GM12801 (cell line): Measurements from ENCODE around the gene SLC6A6.

Experiments used
- TF ChIP-seq, protein P1 (sequence below): IDR thresholded peaks from one replicate; pipeline ENCODE4 v1.5.1; 2011; ENCODE audit warnings: control low read depth; ENCODE audit not compliant: insufficient read length; ENCODE audit errors: extremely low read depth

The SLC6A6 gene

DNA sequence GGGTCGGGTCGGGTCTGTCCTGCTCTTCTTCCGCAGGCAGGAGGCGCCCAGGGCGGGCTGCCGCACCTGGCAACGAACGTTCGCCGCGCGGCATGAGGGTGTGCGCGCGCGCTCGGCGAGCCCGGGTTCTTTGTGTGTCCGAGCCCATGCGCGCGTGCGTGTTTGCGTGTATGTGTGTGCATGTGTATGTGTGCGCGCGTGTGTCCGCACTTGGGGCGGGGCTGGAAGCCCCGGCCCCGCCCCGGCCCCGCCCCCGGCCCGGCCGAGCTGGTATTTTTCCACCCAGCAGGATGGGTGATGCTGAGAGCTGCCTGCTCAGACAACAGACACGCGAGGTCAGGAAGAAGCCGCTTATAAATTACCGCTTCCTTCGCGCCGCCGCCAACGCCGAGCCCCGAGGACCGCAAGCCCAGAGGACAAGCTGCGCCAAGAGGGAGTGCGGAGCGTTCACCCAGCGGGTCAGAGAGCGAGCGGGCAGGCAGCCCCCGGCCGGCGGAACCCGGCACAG, at the start of gene SLC6A6:
SLC6A6 (plus strand) TSS at position 303 of the 508 bp plus-strand sequence. CDS start 41,029 bp downstream, outside the sequence.
- TF ChIP-seq, protein P1, sequence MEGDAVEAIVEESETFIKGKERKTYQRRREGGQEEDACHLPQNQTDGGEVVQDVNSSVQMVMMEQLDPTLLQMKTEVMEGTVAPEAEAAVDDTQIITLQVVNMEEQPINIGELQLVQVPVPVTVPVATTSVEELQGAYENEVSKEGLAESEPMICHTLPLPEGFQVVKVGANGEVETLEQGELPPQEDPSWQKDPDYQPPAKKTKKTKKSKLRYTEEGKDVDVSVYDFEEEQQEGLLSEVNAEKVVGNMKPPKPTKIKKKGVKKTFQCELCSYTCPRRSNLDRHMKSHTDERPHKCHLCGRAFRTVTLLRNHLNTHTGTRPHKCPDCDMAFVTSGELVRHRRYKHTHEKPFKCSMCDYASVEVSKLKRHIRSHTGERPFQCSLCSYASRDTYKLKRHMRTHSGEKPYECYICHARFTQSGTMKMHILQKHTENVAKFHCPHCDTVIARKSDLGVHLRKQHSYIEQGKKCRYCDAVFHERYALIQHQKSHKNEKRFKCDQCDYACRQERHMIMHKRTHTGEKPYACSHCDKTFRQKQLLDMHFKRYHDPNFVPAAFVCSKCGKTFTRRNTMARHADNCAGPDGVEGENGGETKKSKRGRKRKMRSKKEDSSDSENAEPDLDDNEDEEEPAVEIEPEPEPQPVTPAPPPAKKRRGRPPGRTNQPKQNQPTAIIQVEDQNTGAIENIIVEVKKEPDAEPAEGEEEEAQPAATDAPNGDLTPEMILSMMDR, result no peak

DNA sequence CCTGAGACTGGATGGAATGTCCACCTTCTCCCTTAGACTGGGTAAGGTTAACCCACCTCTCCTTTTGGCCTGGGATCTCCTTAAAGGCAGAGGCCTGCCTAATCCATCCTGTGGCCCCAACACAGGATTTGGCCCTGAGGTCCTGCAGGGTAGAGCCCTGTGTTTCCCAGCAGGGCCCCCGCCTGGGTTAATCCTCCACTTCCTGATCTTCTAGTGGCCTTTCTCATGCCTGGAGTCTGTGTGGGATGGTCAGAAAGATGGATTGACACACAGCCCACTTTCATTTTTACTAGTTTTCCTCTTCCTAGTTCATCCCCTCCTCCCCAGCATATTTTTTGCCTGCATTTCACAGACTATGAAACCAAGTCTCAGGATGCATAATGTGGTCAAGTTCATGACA, 48.9 kb upstream of the SLC6A6 start:
- TF ChIP-seq, protein P1, result no peak

DNA sequence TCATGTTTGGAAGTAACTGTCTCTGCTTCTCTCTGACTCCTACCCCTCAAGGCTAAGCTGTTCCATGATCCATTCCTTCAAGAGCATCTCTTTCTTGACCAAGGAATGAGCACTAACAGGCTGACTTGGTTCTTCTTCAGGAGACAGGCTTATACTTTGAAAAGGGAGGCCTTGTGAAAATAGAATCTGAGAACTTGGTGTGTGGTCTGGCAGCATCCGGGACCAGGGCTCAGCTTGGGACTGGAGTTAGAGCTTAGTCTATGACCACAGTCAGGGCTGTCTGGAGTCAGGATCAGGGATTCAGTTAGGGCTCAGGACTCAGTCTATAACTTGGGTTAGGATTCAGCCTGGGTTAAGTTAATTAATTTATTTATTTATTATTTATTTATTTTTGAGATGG, 44.9 kb upstream of the SLC6A6 start:
- TF ChIP-seq, protein P1, result no peak

DNA sequence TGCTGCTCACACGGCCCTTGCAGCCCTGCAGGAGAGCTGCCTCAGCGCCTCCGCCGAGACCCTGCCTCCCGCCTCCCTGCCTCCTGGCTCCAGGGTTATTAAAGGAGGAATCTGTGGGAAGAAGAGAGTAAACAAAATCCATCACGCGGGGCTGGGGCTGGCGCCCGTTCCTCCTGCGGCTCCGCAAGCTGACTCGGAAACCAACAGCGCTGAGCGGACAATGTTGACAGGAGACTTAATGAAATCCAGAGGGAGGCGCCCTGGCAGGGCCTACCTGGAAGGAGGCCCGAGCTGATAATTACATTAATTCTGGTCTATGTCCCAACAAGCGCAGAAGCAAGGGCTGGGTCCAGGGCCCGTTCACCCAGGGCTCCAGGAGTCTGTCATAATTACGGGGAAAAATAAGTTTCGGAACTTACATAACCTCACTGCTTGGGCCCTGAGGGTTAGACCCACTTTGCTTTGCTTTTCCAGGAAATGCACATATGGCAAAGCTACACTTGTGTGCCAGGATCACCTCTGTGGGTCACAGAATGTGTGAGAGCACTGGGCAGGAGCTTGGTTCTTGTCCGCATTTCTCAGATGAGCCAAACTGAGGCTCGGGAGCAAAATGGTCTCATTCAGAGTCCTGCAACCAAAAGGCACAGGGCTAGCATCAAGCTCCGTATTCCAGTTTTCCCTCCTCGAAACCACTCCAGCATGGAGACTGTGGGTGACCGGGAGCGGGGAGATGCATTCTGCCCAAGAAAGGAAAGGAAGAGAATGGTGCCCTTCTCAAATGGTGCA, 43.8 kb upstream of the SLC6A6 start:
- TF ChIP-seq, protein P1, result no peak

DNA sequence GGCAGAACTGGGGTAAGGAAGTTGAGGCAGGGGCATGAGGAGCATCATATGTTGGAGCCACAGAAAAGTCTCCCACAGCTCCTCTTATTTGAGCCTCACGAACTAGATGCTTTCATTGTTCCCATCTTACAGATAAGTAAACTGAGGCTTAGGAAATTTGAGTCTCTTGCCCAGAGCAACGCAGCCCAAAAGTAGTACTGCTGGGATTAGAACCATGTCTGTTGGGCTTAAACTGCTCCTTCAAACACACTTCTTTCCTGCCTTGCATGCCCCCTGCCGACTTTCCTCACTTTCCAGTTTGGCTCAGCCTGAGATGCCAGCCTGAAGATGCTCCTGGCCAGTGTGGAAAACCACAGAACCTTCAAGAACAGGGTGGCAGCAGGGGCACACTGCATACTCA, 43.1 kb upstream of the SLC6A6 start:
- TF ChIP-seq, protein P1, result no peak

DNA sequence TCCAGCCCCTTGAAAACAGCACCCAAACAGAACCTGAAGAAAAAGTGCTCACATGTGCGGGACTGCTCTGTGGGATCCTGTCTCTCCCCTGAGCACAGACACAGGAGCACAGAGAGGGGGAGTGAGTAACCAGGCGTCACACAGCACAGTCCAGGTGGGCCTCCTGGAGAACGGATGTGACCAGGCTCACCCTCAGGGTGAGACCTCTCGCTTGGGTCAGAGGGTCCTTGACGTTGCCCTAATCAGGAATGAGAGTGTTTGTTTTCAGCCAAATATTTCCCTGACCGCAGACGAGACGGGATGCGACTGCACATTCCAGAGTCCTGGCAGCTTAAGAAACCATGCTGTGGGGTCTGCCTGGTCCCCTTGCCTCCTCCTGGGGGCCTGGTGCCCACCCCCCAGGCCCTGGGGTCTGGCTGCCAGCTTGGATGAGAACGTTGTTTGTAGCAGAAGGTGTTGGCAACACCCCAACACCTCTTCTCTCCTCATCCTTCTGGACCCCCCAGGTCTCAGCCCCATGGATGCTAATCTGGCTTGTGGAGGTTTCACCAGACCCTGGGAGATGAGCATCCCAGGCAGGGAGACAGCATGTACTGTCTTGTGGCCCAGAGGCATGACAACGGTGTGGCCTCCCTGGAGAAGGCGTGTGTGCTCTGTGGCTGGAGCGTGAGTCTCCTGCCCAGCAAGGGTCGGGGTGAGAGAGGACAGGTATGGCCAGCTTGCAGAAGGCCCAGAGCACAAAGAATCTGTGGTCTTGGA, 42.1 kb upstream of the SLC6A6 start:
- TF ChIP-seq, protein P1, result no peak

DNA sequence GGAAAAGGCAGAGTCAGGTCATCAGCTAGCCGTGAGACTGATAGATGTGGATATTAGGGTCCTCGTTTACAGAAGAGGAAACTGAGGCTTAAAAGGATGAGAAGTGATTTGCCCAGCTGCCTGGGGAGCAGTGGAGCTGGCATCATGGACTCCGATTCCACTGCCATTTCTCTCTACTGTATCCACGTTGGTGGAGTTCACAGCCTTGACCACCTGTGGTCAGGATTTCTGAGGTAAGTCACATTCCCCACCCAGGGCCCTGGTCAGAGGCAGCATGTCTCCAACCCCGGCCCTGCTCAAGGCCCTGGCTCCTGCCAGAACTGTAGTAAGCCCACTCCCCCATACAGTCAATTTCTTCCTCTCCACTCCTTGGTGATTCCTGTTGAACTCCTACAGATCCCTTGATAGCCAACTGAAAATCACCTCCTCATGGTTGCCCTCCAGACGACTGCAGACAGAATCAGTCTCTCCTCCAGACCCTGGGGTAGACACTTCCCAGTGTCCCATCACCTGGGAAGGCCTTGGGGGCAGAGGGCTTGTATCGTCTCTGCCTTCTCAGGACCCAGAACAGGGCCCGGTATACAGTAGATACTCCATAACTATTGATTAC, 41.2 kb upstream of the SLC6A6 start:
- TF ChIP-seq, protein P1, result no peak
